BE2C (cell line): Measurements from ENCODE around the gene PRKG1.

Experiments used
- DNase-seq: peaks from one replicate; pipeline ENCODE4 v3.0.0-alpha.2; 2020
- H3K27me3 ChIP-seq: fragments of 250-450 bp; sonication (Bioruptor Pico); 2 replicates; pipeline ENCODE4 v1.5.1; 2020; ENCODE audit warnings: mild to moderate bottlenecking
- H3K36me3 ChIP-seq: fragments of 250-450 bp; sonication (Bioruptor Pico); 2 replicates; pipeline ENCODE4 v1.5.1; 2020; ENCODE audit warnings: mild to moderate bottlenecking
- H3K4me1 ChIP-seq: fragments of 250-450 bp; sonication (Bioruptor Pico); 2 replicates; pipeline ENCODE4 v1.5.1; 2020
- H3K4me3 ChIP-seq: 2 replicates; pipeline ENCODE4 v1.5.1; 2011; ENCODE audit warnings: low read depth, low read length
- H3K9me3 ChIP-seq: fragments of 250-450 bp; sonication (Bioruptor Pico); 2 replicates; pipeline ENCODE4 v1.5.1; 2020
- CTCF ChIP-seq: IDR thresholded peaks from 2 replicates; pipeline ENCODE4 v1.5.1; 2012; ENCODE audit warnings: mild to moderate bottlenecking, low read depth, low read length

PRKG1 gene

GRCh38 chr10:52078397-52078937 lies 1004.2 kb downstream of the PRKG1 start:
- H3K27me3 ChIP-seq = 0 out of 2 replicates have a peak, but pooled peaks cover 3% of the 10 kb centered on the region
- no peaks in the 10 kb centered on the region for H3K4me1 ChIP-seq
- DNase-seq = no peak
- no peaks in the 10 kb centered on the region for H3K36me3 ChIP-seq
- no peak for TF ChIP-seq CTCF
- no peaks in the 10 kb centered on the region for H3K9me3 ChIP-seq
- H3K4me3 ChIP-seq = no peak overlapping the region

GRCh38 chr10:52082307-52082706 lies 1008.0 kb downstream of the PRKG1 start:
- no peaks in the 10 kb centered on the region for H3K4me1 ChIP-seq
- H3K36me3 ChIP-seq = no peaks in the 10 kb centered on the region
- H3K27me3 ChIP-seq = peaks cover 4% of the 10 kb centered on the region; the same call in 1 of the 2 replicates
- H3K4me3 ChIP-seq = no peak overlapping the region
- DNase-seq = no peak
- no peak for TF ChIP-seq CTCF
- no peaks in the 10 kb centered on the region for H3K9me3 ChIP-seq

GRCh38 chr10:52083422-52083821 lies 1009.1 kb downstream of the PRKG1 start:
- Histone ChIP-seq H3K9me3 (no peaks in the 10 kb centered on the region), H3K4me3 (no peak overlapping the region), H3K27me3 (peaks cover 4% of the 10 kb centered on the region; the same call in 1 of the 2 replicates), H3K36me3 (no peaks in the 10 kb centered on the region), H3K4me1 (no peaks in the 10 kb centered on the region)
- DNase-seq = no peak
- TF ChIP-seq CTCF = no peak

GRCh38 chr10:52092390-52092789 lies 1018.1 kb downstream of the PRKG1 start:
- Histone ChIP-seq H3K27me3 (no peaks in the 10 kb centered on the region), H3K4me3 (no peak overlapping the region), H3K4me1 (no peaks in the 10 kb centered on the region), H3K36me3 (no peaks in the 10 kb centered on the region), H3K9me3 (no peaks in the 10 kb centered on the region)
- no peak for DNase-seq
- no peak for TF ChIP-seq CTCF

GRCh38 chr10:52098130-52098529 lies 1023.8 kb downstream of the PRKG1 start:
- H3K36me3 ChIP-seq = no peaks in the 10 kb centered on the region
- TF ChIP-seq CTCF = no peak

GRCh38 chr10:52099026-52099600 lies 1024.8 kb downstream of the PRKG1 start:
- no peaks in the 10 kb centered on the region for H3K4me1 ChIP-seq
- no peaks in the 10 kb centered on the region for H3K36me3 ChIP-seq
- H3K9me3 ChIP-seq = no peaks in the 10 kb centered on the region
- no peak for TF ChIP-seq CTCF
- no peak overlapping the region for H3K4me3 ChIP-seq
- H3K27me3 ChIP-seq = no peaks in the 10 kb centered on the region
- no peak for DNase-seq

More at GRCh38 chr10:52098130-52098529, 1023.8 kb downstream of the PRKG1 start:
- no peak for DNase-seq
- Histone ChIP-seq H3K4me3 (no peak overlapping the region), H3K27me3 (no peaks in the 10 kb centered on the region), H3K9me3 (no peaks in the 10 kb centered on the region), H3K4me1 (no peaks in the 10 kb centered on the region)
